SK-N-MC (cell line): ENCODE results near the gene STX2.

Experiments
- DNase-seq: peaks from one replicate; pipeline ENCODE4 v3.0.0-alpha.2; 2011; ENCODE audit warnings: low read depth, low spot score
- H3K27ac ChIP-seq: fragments of 200-600 bp; sonication (generic); 2 replicates; pipeline ENCODE4 v1.5.1; 2016; ENCODE audit warnings: mixed run types
- H3K36me3 ChIP-seq: fragments of 200-600 bp; sonication (generic); 2 replicates; pipeline ENCODE4 v1.6.1; 2017; ENCODE audit warnings: antibody characterized with exemption, low read length, mixed read lengths; ENCODE audit not compliant: insufficient read depth
- H3K4me3 ChIP-seq: fragments of 200-600 bp; sonication (generic); 2 replicates; pipeline ENCODE4 v1.5.1; 2016
- H3K9ac ChIP-seq: fragments of 200-600 bp; sonication (generic); 2 replicates; pipeline ENCODE4 v1.8.0; 2017; ENCODE audit warnings: mixed run types, mixed read lengths; ENCODE audit not compliant: insufficient read length
- H3K9me3 ChIP-seq: fragments of 200-600 bp; sonication (generic); 2 replicates; pipeline ENCODE4 v1.6.1; 2017; ENCODE audit warnings: low read depth, mild to moderate bottlenecking, antibody characterized with exemption, low read length, moderate library complexity, mixed read lengths
- EZH2 ChIP-seq: fragments of 200-600 bp; sonication (generic); IDR thresholded peaks from one replicate; pipeline ENCODE4 v1.6.1; 2017; ENCODE audit warnings: antibody characterized with exemption
- FOXP2 ChIP-seq: optimal IDR thresholded peaks from 2 replicates; pipeline ENCODE3; 2011; ENCODE audit warnings: mild to moderate bottlenecking, moderate library complexity; ENCODE audit not compliant: insufficient read depth; ENCODE audit errors: extremely low read length, control extremely low read depth
- POLR2AphosphoS5 ChIP-seq: IDR thresholded peaks from 2 replicates; pipeline ENCODE4 v1.6.1; 2012; ENCODE audit warnings: mild to moderate bottlenecking, low read depth, low read length, borderline replicate concordance

The STX2 gene

GRCh38 chr12:130828895-130829294, 10.2 kb downstream of the STX2 start:
- no peaks in the 10 kb centered on the region for H3K9me3 ChIP-seq
- H3K4me3 ChIP-seq, result no peak overlapping the region
- no peak for DNase-seq
- H3K9ac ChIP-seq, result no peak overlapping the region
- TF ChIP-seq POLR2AphosphoS5 (no peak), EZH2 (no peak), FOXP2 (no peak)
- H3K27ac ChIP-seq, result no peak overlapping the region
- H3K36me3 ChIP-seq, result peaks cover 7% of the 10 kb centered on the region; the same call in 1 of the 2 replicates

- no peak overlapping the region for H3K4me3 ChIP-seq
- no peak overlapping the region for H3K27ac ChIP-seq
- TF ChIP-seq POLR2AphosphoS5 (no peak), EZH2 (no peak), FOXP2 (no peak)
- H3K9me3 ChIP-seq, result no peaks in the 10 kb centered on the region
- no peak overlapping the region for H3K9ac ChIP-seq
- H3K36me3 ChIP-seq, result peaks cover 19% of the 10 kb centered on the region
- no peak for DNase-seq
These were observed 11.6 kb downstream of the STX2 start for GRCh38 chr12:130827432-130827831.

GRCh38 chr12:130826151-130826801, 12.8 kb downstream of the STX2 start:
- Histone ChIP-seq H3K9me3 (no peaks in the 10 kb centered on the region), H3K4me3 (no peak overlapping the region), H3K36me3 (peaks cover 24% of the 10 kb centered on the region), H3K27ac (no peak overlapping the region), H3K9ac (no peak overlapping the region)
- no peak for DNase-seq
- no peak for TF ChIP-seq FOXP2
- TF ChIP-seq EZH2, result no peak
- no peak for TF ChIP-seq POLR2AphosphoS5

GRCh38 chr12:130825771-130826150, 13.3 kb downstream of the STX2 start:
- Histone ChIP-seq H3K27ac (no peak overlapping the region), H3K9ac (no peak overlapping the region), H3K9me3 (no peaks in the 10 kb centered on the region), H3K4me3 (no peak overlapping the region), H3K36me3 (peaks cover 29% of the 10 kb centered on the region)
- DNase-seq, result no peak
- no peak for TF ChIP-seq FOXP2

- Histone ChIP-seq H3K36me3 (peaks cover 32% of the 10 kb centered on the region), H3K4me3 (no peak overlapping the region), H3K9ac (no peak overlapping the region), H3K27ac (peak overlapping the region; percentile 31; the same call in 1 of the 2 replicates), H3K9me3 (no peaks in the 10 kb centered on the region)
- no peak for DNase-seq
- TF ChIP-seq POLR2AphosphoS5 (no peak), EZH2 (no peak), FOXP2 (no peak)
These were observed 19.4 kb downstream of the STX2 start for GRCh38 chr12:130819681-130820080.

GRCh38 chr12:130818635-130819576, 20.1 kb downstream of the STX2 start:
- no peak for TF ChIP-seq EZH2
- DNase-seq, result no peak
- Histone ChIP-seq H3K9ac (no peak overlapping the region), H3K36me3 (peaks cover 32% of the 10 kb centered on the region), H3K4me3 (no peak overlapping the region), H3K9me3 (no peaks in the 10 kb centered on the region), H3K27ac (0 out of 2 replicates have a peak overlapping the region, but pooled peaks have one; percentile 3)

GRCh38 chr12:130818272-130818634, 20.8 kb downstream of the STX2 start:
- TF ChIP-seq POLR2AphosphoS5 (no peak), EZH2 (no peak), FOXP2 (no peak)
- H3K27ac ChIP-seq, result no peak overlapping the region
- peaks cover 25% of the 10 kb centered on the region for H3K36me3 ChIP-seq
- no peaks in the 10 kb centered on the region for H3K9me3 ChIP-seq
- no peak for DNase-seq
- H3K9ac ChIP-seq, result no peak overlapping the region
- H3K4me3 ChIP-seq, result no peak overlapping the region

GRCh38 chr12:130817804-130818203, 21.2 kb downstream of the STX2 start:
- H3K36me3 ChIP-seq, result peaks cover 22% of the 10 kb centered on the region; the same call in 1 of the 2 replicates
- TF ChIP-seq FOXP2, result no peak
- no peak for TF ChIP-seq POLR2AphosphoS5
- no peak for TF ChIP-seq EZH2
- no peak for DNase-seq
- no peak overlapping the region for H3K4me3 ChIP-seq
- no peak overlapping the region for H3K9ac ChIP-seq
- peak overlapping the region; percentile 49; the same call in 1 of the 2 replicates for H3K27ac ChIP-seq
- H3K9me3 ChIP-seq, result no peaks in the 10 kb centered on the region

- H3K9me3 ChIP-seq, result no peaks in the 10 kb centered on the region
- no peak overlapping the region for H3K27ac ChIP-seq
- no peak for DNase-seq
- no peak overlapping the region for H3K4me3 ChIP-seq
- H3K9ac ChIP-seq, result peak overlapping the region; percentile 33
- H3K36me3 ChIP-seq, result peaks cover 22% of the 10 kb centered on the region
- no peak for TF ChIP-seq POLR2AphosphoS5
These were observed 23.0 kb downstream of the STX2 start for GRCh38 chr12:130816097-130816496.
